Endothelial cell of umbilical vein (primary cell): ENCODE data around the gene CCDC57. TPM values are rescaled to one million over a fixed set of nuclear protein-coding genes. Genes with fewer than 3 reads are reported as not detected.

Experiments used
- BruUV-seq: library from RNA; stranded (reverse); fragments of 400-500 nt; replicated peaks from 2 replicates; lab custom pipeline; 2021; lab: Mats Ljungman, UMichigan
- CTCF ChIA-PET: fragments of 300-600, 350-600 bp; sonication (Branson Sonifier 250); formaldehyde crosslinking; loops from one replicate; lab custom pipeline; 2021; ENCODE audit warnings: antibody characterized with exemption, inconsistent platforms; lab: Charles Lee
- POLR2A ChIA-PET: fragments of 300-600, 350-600 bp; sonication (Branson Sonifier 250); formaldehyde crosslinking; loops from one replicate; lab custom pipeline; 2021; ENCODE audit warnings: antibody characterized with exemption, inconsistent platforms; lab: Charles Lee
- DNase-seq: peaks from one replicate; pipeline ENCODE4 v3.0.0-alpha.2; 2011; ENCODE audit warnings: low read depth, low spot score
- FAIRE-seq: peaks from 2 replicates; lab custom pipeline; 2011; peaks lifted over from hg19 to GRCh38; lab: Jason Lieb, UNC
- H2AFZ ChIP-seq: 2 replicates; pipeline ENCODE4 v1.6.0; 2012; ENCODE audit warnings: low read depth, low read length, control low read depth, inconsistent platforms
- H3K27ac ChIP-seq: 2 replicates; pipeline ENCODE4 v1.5.1; 2011; ENCODE audit warnings: low read depth, mild to moderate bottlenecking, control low read depth, low read length, moderate library complexity; ENCODE audit not compliant: insufficient read depth
- H3K27me3 ChIP-seq, 2 experiments: 2 replicates each; pipeline versions ENCODE4 v1.6.0 to v1.6.1; 2011; ENCODE audit warnings: low read length in 2 of 2, mixed read lengths in 1 of 2; ENCODE audit not compliant: control insufficient read depth in 2 of 2, insufficient read depth in 2 of 2
- H3K36me3 ChIP-seq, 2 experiments: 2 replicates in 1 of 2; 3 replicates in 1 of 2; pipeline ENCODE4 v1.5.1; 2011; ENCODE audit warnings: low read length in 2 of 2, mild to moderate bottlenecking in 1 of 2, moderate library complexity in 1 of 2; ENCODE audit not compliant: control insufficient read depth in 2 of 2, insufficient read depth in 2 of 2; ENCODE audit errors: extremely low read depth in 1 of 2
- H3K4me1 ChIP-seq: 3 replicates; pipeline ENCODE4 v1.5.1; 2011; ENCODE audit warnings: mild to moderate bottlenecking, low read length; ENCODE audit not compliant: control insufficient read depth, insufficient read depth; ENCODE audit errors: extremely low read depth
- H3K4me2 ChIP-seq: 2 replicates; pipeline ENCODE4 v1.6.1; 2011; ENCODE audit warnings: low read length, control low read depth, mixed read lengths; ENCODE audit not compliant: insufficient read depth
- H3K4me3 ChIP-seq, 3 experiments: fragments of 200-600 bp in 1 of 3; sonication (generic), shearing (Covaris generic) in 1 of 3; replicated peaks in 1 of 3; 2 replicates each; pipeline ENCODE4 v1.5.1; 2011 to 2016; ENCODE audit warnings: control low read depth in 3 of 3, low read length in 3 of 3, mild to moderate bottlenecking in 2 of 3, inconsistent platforms in 1 of 3, low read depth in 1 of 3, moderate library complexity in 1 of 3; ENCODE audit not compliant: insufficient read depth in 1 of 3
- H3K79me2 ChIP-seq: 2 replicates; pipeline ENCODE4 v1.6.0; 2012; ENCODE audit warnings: low read length, inconsistent platforms; ENCODE audit not compliant: control insufficient read depth, insufficient read depth
- H3K9ac ChIP-seq: replicated peaks from 2 replicates; pipeline ENCODE3; 2011; ENCODE audit warnings: low read length, control low read depth; ENCODE audit not compliant: insufficient read depth; ENCODE audit errors: extremely low read depth
- H3K9me1 ChIP-seq: replicated peaks from 3 replicates; pipeline ENCODE4 v1.6.0; 2011; ENCODE audit warnings: mild to moderate bottlenecking, low read length; ENCODE audit not compliant: control insufficient read depth, insufficient read depth; ENCODE audit errors: extremely low read depth
- H3K9me3 ChIP-seq: replicated peaks from 2 replicates; pipeline ENCODE4 v1.5.1; 2012; ENCODE audit warnings: low read length, inconsistent platforms; ENCODE audit not compliant: control insufficient read depth, insufficient read depth
- H4K20me1 ChIP-seq: replicated peaks from 2 replicates; pipeline ENCODE3; 2011; ENCODE audit warnings: mild to moderate bottlenecking, low read length; ENCODE audit not compliant: control insufficient read depth, insufficient read depth; ENCODE audit errors: extremely low read depth
- EZH2 ChIP-seq: IDR thresholded peaks from 2 replicates; pipeline ENCODE4 v1.6.1; 2012; ENCODE audit warnings: borderline replicate concordance, low read depth, mild to moderate bottlenecking, moderate library complexity, low read length, inconsistent platforms; ENCODE audit not compliant: severe bottlenecking
- FOS ChIP-seq: IDR thresholded peaks from 2 replicates; pipeline ENCODE4 v1.6.1; 2011; ENCODE audit warnings: mild to moderate bottlenecking, low read length, moderate library complexity, borderline replicate concordance; ENCODE audit not compliant: insufficient read depth
- GATA2 ChIP-seq: IDR thresholded peaks from 2 replicates; pipeline ENCODE4 v1.7.0; 2011; ENCODE audit warnings: low read depth, mild to moderate bottlenecking, moderate library complexity, mixed read lengths, low read length; ENCODE audit not compliant: insufficient read length, insufficient read depth
- JUN ChIP-seq: IDR thresholded peaks from 2 replicates; pipeline ENCODE4 v1.6.1; 2011; ENCODE audit warnings: borderline replicate concordance, low read depth; ENCODE audit not compliant: insufficient read length, insufficient read depth
- MYC ChIP-seq: IDR thresholded peaks from one replicate; pipeline ENCODE4 v1.6.1; 2011; ENCODE audit warnings: mild to moderate bottlenecking, low read depth, low read length
- POLR2A ChIP-seq: IDR thresholded peaks from 2 replicates; pipeline ENCODE4 v1.6.1; 2012; ENCODE audit warnings: low read depth, mild to moderate bottlenecking, control low read depth, low read length
- POLR2AphosphoS5 ChIP-seq: IDR thresholded peaks from 2 replicates; pipeline ENCODE4 v1.6.1; 2012; ENCODE audit warnings: low read depth, mild to moderate bottlenecking, control low read depth, low read length, moderate library complexity; ENCODE audit not compliant: insufficient read depth
- dilution Hi-C: fragments of 300-500 bp; cut with MboI; formaldehyde crosslinking; loops from one replicate; pipeline ENCODE4 v1.15.0; 2019; ENCODE audit warnings: low sequenced_read_pairs; ENCODE audit not compliant: extremely low pct_ligation_motif_present
- intact Hi-C: fragments of 100-400 bp; cut with micrococcal nuclease; formaldehyde crosslinking; loops from one replicate; pipeline ENCODE4 v1.10.0; 2022
- polyA plus RNA-seq, 4 experiments: library from polyadenylated mRNA; depleted of rRNA in 3 of 4; stranded (reverse) in 3 of 4; unstranded in 1 of 4; fragments of >200 nt; gene quantifications; 2 replicates each; pipeline versions ENCODE4 v1.2.1 to v1.2.3, GENCODE V29; 2011 to 2012; ENCODE audit warnings: missing spikeins in 1 of 4
- total RNA-seq: library from RNA; stranded (reverse); gene quantifications from 2 replicates; pipeline ENCODE4 v1.2.3, GENCODE V29; 2021
- TF ChIP-seq, protein P1 (sequence below): IDR thresholded peaks from 2 replicates; pipeline ENCODE4 v1.6.1; 2011; ENCODE audit not compliant: insufficient read depth, insufficient read length
- TF ChIP-seq, protein P2 (sequence below), 2 donors: IDR thresholded peaks; 1 replicate in 1 of 2; 2 replicates in 1 of 2; pipeline ENCODE4 v1.5.1; 2011; ENCODE audit warnings: low read length in 2 of 2, mild to moderate bottlenecking in 2 of 2, moderate library complexity in 2 of 2, control low read depth in 1 of 2, inconsistent platforms in 1 of 2, low read depth in 1 of 2; ENCODE audit not compliant: insufficient read depth in 1 of 2; ENCODE audit errors: extremely low read depth in 1 of 2

The CCDC57 gene
- total and polyA plus RNA-seq, 2 donors (not counting 3 experiments of a cell fraction or from before 2014, with no cell fraction given), result 18.6 to 31.6 TPM

DNA sequence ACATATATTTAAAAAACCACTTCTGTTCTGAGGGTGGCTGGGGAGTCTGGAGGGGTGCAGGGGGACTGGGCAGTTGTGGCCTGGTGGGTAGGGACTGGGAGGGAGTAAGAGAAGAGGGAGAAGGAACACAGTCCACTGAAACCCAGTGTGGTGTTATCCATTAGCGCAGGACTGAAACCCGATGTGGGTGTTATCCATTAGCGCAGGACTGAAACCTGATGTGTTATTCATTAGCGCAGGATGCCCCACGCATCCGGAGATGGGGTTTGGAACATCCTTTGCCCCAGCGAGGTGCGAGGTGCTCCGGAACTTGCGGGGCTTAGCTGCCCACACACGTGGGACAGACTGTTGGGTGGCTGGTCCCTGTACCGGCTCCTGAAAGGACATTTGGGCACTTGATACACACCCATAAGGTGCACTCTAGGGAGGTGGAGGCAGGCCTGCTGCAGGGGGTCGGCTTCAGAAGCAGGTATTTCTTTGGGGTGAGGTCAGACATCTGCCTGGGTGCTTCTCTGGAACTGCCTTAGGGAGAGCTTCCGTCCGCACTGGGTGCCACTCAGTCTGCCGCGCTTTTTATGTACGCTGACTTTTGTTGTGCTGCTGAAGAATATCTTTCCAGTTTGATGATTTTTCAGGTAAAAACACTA is 94.4 kb downstream of the CCDC57 start:
- Histone ChIP-seq H3K4me1 (no peaks in the 10 kb centered on the region), H2AFZ (no peak overlapping the region), H3K79me2 (no peaks in the 10 kb centered on the region), H3K27me3 (no peaks in the 10 kb centered on the region), H4K20me1 (no peaks in the 10 kb centered on the region), H3K36me3 (no peaks in the 10 kb centered on the region), H3K4me3 (no peak overlapping the region), H3K27ac (no peak overlapping the region), H3K9me1 (no peaks in the 10 kb centered on the region), H3K4me2 (no peak overlapping the region), H3K9me3 (no peaks in the 10 kb centered on the region), H3K9ac (no peak overlapping the region)
- no peak for FAIRE-seq
- dilution Hi-C loops (no loop called here), intact Hi-C loops (no loop called here)
- POLR2A ChIA-PET, result no interaction called here
- TF ChIP-seq GATA2, result no peak
- no peak for TF ChIP-seq POLR2A
- TF ChIP-seq JUN, result no peak
- TF ChIP-seq, protein P1, sequence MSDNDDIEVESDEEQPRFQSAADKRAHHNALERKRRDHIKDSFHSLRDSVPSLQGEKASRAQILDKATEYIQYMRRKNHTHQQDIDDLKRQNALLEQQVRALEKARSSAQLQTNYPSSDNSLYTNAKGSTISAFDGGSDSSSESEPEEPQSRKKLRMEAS, result no peak
- no peak for TF ChIP-seq MYC
- DNase-seq, result no peak
- BruUV-seq, result no TSS peak
- CTCF ChIA-PET, result no interaction called here

DNA sequence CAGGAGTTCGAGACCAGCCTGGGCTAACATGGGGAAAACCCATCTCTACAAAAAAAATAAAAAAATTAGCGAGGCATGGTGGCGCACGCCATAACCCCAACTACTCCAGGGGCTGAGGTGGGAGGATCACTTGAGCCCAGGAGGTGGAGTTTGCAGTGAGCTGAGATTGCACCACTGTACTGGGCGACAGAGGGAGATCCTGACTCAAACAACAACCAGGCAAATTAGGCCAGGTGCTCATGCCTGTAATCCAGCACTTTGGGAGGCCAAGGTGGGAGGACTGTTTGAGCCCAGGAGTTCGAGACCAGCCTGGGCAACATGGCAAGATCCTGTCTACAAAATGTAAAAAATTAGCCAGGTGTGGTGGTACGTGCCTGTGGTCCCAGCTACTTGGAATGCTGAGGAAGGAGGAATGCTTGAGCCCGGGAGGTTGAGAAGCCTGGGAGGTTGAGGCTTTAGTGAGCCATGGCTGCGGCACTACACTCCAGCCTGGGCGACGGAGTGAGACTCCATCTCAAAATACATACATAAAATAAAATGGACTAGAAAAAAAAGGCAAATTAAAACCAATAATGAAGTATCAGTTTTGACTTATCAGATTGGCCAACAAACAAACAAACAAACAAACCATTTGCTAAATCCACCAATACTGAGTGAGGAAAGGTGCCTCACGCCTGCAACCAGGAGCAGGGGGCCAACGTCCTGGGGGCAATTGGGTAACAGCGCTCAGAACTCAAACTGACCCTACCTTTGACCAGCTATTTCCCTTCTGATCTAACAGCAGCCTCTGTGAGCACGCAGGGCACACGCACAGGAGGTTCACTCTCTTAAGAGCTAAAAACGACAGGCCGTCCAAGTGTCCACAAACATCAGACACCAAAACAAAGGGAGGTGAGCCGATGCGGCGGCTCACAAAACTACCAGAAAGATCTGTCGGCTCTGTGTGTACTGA is 95.2 kb downstream of the CCDC57 start:
- Histone ChIP-seq H3K36me3 (no peaks in the 10 kb centered on the region), H3K27me3 (no peaks in the 10 kb centered on the region), H3K9ac (no peak overlapping the region), H3K4me2 (no peak overlapping the region), H3K9me1 (no peaks in the 10 kb centered on the region), H4K20me1 (no peaks in the 10 kb centered on the region), H3K79me2 (no peaks in the 10 kb centered on the region), H3K4me3 (no peak overlapping the region), H3K27ac (no peak overlapping the region), H3K4me1 (no peaks in the 10 kb centered on the region), H2AFZ (no peak overlapping the region), H3K9me3 (no peaks in the 10 kb centered on the region)
- BruUV-seq, result no TSS peak
- TF ChIP-seq, protein P1, result no peak
- TF ChIP-seq FOS (no peak), EZH2 (no peak), JUN (no peak), POLR2A (no peak), GATA2 (no peak), POLR2AphosphoS5 (no peak), MYC (no peak)
- TF ChIP-seq, protein P2, sequence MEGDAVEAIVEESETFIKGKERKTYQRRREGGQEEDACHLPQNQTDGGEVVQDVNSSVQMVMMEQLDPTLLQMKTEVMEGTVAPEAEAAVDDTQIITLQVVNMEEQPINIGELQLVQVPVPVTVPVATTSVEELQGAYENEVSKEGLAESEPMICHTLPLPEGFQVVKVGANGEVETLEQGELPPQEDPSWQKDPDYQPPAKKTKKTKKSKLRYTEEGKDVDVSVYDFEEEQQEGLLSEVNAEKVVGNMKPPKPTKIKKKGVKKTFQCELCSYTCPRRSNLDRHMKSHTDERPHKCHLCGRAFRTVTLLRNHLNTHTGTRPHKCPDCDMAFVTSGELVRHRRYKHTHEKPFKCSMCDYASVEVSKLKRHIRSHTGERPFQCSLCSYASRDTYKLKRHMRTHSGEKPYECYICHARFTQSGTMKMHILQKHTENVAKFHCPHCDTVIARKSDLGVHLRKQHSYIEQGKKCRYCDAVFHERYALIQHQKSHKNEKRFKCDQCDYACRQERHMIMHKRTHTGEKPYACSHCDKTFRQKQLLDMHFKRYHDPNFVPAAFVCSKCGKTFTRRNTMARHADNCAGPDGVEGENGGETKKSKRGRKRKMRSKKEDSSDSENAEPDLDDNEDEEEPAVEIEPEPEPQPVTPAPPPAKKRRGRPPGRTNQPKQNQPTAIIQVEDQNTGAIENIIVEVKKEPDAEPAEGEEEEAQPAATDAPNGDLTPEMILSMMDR (IDR thresholded peaks at IDR 0.05; ENCODE audit: extremely low read depth in 1 of 2, insufficient read depth in 1 of 2, low read depth in 1 of 2, low read length in 2 of 2), result no peak
- dilution Hi-C loops (no loop called here), intact Hi-C loops (no loop called here)
- no peak for FAIRE-seq
- ChIA-PET CTCF (no interaction called here), POLR2A (no interaction called here)
- no peak for DNase-seq
